ENCODE data around the gene TRIM46.
"Not testable (repeated sequence)": the region's sequence is repeated elsewhere in the genome, so short reads cannot be mapped to it uniquely, and the experiment has no call there.

The TRIM46 gene

DNA sequence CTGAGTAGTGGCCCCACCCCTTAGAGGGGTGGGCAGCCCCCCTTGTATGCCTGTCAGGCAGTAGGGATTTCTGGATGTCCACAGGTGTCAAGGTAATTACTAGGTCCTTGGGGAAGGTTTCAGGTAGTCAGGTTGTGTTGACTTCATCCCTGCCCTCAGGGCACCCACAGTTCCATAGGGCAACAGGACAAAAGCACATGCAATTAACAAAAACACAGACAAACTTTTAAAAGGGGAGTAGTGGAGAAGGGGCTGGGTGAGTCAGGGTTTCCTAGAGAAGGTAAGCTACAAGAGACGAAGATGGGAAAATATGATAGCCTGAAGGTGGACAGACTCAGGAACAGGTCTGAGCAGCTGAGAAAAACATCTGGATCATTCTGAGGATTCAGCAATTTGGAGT lies 14.7 kb upstream of the TRIM46 start:
- CTCF ChIA-PET = interaction anchor here (0.9 kb wide), 1 partner anchor 67 kb away, joined by 3 read pairs; no protein-coding TSS in a partner anchor
- DNase-seq (ENCODE audit: extremely low spot score) = no peak
- POLR2A ChIA-PET = no interaction called here
- TF ChIP-seq, protein P1, sequence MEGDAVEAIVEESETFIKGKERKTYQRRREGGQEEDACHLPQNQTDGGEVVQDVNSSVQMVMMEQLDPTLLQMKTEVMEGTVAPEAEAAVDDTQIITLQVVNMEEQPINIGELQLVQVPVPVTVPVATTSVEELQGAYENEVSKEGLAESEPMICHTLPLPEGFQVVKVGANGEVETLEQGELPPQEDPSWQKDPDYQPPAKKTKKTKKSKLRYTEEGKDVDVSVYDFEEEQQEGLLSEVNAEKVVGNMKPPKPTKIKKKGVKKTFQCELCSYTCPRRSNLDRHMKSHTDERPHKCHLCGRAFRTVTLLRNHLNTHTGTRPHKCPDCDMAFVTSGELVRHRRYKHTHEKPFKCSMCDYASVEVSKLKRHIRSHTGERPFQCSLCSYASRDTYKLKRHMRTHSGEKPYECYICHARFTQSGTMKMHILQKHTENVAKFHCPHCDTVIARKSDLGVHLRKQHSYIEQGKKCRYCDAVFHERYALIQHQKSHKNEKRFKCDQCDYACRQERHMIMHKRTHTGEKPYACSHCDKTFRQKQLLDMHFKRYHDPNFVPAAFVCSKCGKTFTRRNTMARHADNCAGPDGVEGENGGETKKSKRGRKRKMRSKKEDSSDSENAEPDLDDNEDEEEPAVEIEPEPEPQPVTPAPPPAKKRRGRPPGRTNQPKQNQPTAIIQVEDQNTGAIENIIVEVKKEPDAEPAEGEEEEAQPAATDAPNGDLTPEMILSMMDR (IDR thresholded peaks at IDR 0.05; ENCODE audit: control extremely low read depth, extremely low read depth, low read depth, missing control alignments) = no peak

- CTCF ChIA-PET = no interaction called here
Observed at GRCh38 chr1:155160128-155160527, 13.5 kb upstream of the TRIM46 start.

GRCh38 chr1:155162631-155163030 lies 11.0 kb upstream of the TRIM46 start:
- CTCF ChIA-PET = interaction anchor here (2.4 to 9.6 kb wide), 3 partner anchors 11 to 77 kb away, joined by 10 to 184 read pairs (median 21); partner anchors contain the start of genes KRTCAP2 and TRIM46
- POLR2A ChIA-PET = interaction anchor here (0.7 kb wide), 1 partner anchor 71 kb away, joined by 7 read pairs; no protein-coding TSS in a partner anchor

More at GRCh38 chr1:155160128-155160527, 13.5 kb upstream of the TRIM46 start:
- TF ChIP-seq, protein P1 (IDR thresholded peaks at IDR 0.05; ENCODE audit: control extremely low read depth, extremely low read depth, low read depth, missing control alignments) = no peak
- POLR2A ChIA-PET = no interaction called here
- no peak for DNase-seq (ENCODE audit: extremely low spot score)

GRCh38 chr1:155163785-155164184 lies 9.9 kb upstream of the TRIM46 start:
- CTCF ChIA-PET = interaction anchor here (2.4 to 9.6 kb wide), 3 partner anchors 10 to 78 kb away, joined by 10 to 184 read pairs (median 21); partner anchors contain the start of genes KRTCAP2 and TRIM46
- POLR2A ChIA-PET; DNase-seq (ENCODE audit: extremely low spot score): not testable (repeated sequence)

More at GRCh38 chr1:155162631-155163030, 11.0 kb upstream of the TRIM46 start:
- not testable (repeated sequence) for DNase-seq (ENCODE audit: extremely low spot score)

DNA sequence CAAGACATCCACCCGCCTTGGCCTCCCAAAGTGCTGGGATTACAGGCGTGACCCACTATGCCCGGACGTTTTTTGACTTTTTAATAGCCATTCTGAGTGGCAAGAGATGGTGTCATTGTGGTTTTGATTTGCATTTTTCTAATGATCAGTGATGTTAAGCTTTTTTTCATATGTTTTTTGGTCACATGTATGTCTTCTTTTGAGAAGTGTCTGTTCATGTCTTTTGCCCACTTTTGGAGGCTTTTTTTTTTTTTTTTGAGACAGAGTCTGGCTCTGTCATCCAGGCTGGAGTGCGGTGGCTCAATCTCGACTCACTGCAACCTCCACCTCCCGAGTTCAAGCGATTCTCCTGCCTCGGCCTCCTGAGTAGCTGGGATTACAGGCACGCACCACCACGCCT lies 9.0 kb upstream of the TRIM46 start:
- ChIA-PET CTCF (interaction anchor here (2.4 to 9.6 kb wide), 4 partner anchors 9 to 79 kb away, joined by 10 to 184 read pairs (median 25); partner anchors contain the start of genes KRTCAP2 and TRIM46), POLR2A (interaction anchor here (0.6 kb wide), 1 partner anchor 73 kb away, joined by 4 read pairs; no protein-coding TSS in a partner anchor)
- not testable (repeated sequence) for DNase-seq (ENCODE audit: extremely low spot score)

DNA sequence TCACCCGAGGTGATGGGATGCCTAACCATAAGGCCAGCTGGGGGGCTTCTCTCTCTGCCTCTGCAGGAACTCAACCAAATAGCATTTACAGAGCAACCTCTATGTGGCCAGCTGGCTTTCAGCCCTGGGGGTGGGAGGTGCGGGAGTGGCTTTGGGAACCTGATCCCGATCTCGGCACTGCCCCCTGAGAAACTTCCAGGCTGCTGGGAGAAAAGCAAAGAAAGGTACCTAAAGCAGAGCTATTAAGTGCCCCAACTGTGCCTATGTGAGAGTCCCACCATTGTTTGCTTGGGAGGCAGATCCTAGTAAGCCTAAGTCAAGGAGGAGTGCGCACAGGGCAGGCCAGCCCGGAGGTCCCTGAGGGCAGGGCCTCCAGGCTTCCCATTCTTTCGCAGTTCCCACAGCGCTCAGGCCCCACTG lies 7.6 kb upstream of the TRIM46 start:
- ChIA-PET CTCF (interaction anchor here (1.0 to 9.6 kb wide), 9 partner anchors 18 to 430 kb away, joined by 3 to 184 read pairs (median 14); no protein-coding TSS in a partner anchor), POLR2A (interaction anchor here (0.6 kb wide), 1 partner anchor 19 kb away, joined by 3 read pairs; no protein-coding TSS in a partner anchor)
- no peak for DNase-seq (ENCODE audit: extremely low spot score)
- TF ChIP-seq, protein P1 (IDR thresholded peaks at IDR 0.05; ENCODE audit: control extremely low read depth, extremely low read depth, low read depth, missing control alignments) = no peak

DNA sequence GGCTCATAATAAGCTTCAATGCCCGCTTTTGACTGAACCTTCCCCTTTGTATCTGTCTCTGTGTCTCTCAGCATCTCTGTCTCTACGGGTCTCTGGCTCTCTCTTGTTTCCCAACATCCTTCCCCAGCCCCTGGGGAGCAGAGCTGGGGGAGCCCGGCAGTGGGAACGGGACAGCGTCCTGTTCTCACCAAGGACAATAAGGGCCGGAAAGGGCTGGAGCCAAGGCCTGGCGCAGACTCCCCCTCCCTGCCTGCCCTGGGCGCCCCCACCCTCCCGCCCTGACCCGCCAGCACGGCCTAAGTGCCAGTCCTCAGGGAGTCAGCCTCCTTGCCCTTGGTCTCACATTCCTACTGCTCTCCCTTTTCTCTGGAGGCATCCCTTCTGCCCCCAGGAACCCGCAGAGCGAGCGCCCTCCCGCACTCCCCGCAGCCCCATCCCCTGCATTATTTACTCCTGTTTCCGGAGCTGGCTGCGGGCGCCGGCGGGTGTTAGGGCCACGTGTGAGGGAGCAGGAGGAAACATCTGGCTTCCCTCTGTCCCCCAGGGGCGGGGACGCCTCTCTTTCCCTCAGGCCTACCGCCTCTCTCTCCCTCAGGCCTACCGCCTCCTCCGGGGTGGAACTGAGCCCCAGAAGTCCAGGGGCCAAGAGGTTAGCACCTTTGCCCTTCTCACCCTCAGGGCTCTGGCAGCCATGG lies 7.0 kb upstream of the TRIM46 start:
- POLR2A ChIA-PET = no interaction called here
- CTCF ChIA-PET = interaction anchor here (0.5 to 9.6 kb wide), 21 partner anchors 11 to 429 kb away, joined by 3 to 184 read pairs (median 7); partner anchors contain the start of gene SLC50A1
- TF ChIP-seq, protein P1 (IDR thresholded peaks at IDR 0.05; ENCODE audit: control extremely low read depth, extremely low read depth, low read depth, missing control alignments) = no peak
- DNase-seq (ENCODE audit: extremely low spot score) = no peak

Measured in GM10248 (cell line).